ENCODE measurements around the gene UBAP1. TPM values are rescaled to one million over a fixed set of nuclear protein-coding genes. Genes with fewer than 3 reads are reported as not detected.
"Not testable (repeated sequence)": the region's sequence is repeated elsewhere in the genome, so short reads cannot be mapped to it uniquely, and the experiment has no call there.

UBAP1 gene
- total RNA-seq, 4 donors from 2014 or later, result 36.7 to 46.1 (median 38.3) TPM

DNA sequence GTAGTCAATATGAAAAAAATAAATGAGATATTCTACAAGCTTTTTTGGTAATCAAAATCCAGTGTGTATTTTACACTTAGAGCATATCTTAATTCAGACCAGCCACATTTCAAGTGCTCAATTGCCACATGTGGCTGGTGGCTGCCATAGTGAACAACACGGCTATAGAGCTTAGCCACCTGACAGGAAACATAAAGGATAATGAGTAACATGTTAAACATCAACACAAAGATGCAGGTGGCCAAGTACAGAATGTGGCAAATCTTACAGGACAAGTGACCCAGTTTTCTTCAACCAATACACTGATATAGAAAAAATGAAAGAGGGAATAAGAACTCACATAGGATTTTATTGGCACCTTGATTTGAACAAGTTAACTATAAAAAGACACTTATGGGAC lies 88.8 kb downstream of the UBAP1 start:
- DNase-seq (ENCODE audit: low spot score in 2 of 2), result no peak
- Histone ChIP-seq H3K4me3 (no peak overlapping the region), H3K27me3 (no peaks in the 10 kb centered on the region), H3K27ac (no peak overlapping the region), H3K9me3 (no peaks in the 10 kb centered on the region), H3K36me3 (no peaks in the 10 kb centered on the region), H3K4me1 (no peaks in the 10 kb centered on the region)
- 53 to 81% methylated on average over 1 of the region's 1 CpG for WGBS, 2 donors
- TF ChIP-seq POLR2A (IDR thresholded peaks at IDR 0.05) (no peak), EP300 (IDR thresholded peaks at IDR 0.05) (no peak), CTCF (IDR thresholded peaks at IDR 0.05) (no peak)

- Histone ChIP-seq H3K27me3 (no peaks in the 10 kb centered on the region), H3K4me1 (no peaks in the 10 kb centered on the region), H3K27ac (no peak overlapping the region), H3K36me3 (no peaks in the 10 kb centered on the region), H3K9me3 (no peaks in the 10 kb centered on the region), H3K4me3 (no peak overlapping the region)
- TF ChIP-seq POLR2A (IDR thresholded peaks at IDR 0.05) (no peak), CTCF (IDR thresholded peaks at IDR 0.05) (no peak), EP300 (IDR thresholded peaks at IDR 0.05) (no peak)
- WGBS, 2 donors, result 62 to 67% methylated on average over 5 of the region's 5 CpGs
- DNase-seq (ENCODE audit: low spot score in 2 of 2), result no peak
These were observed 92.6 kb downstream of the UBAP1 start for GRCh38 chr9:34271265-34272006.

- no peak for DNase-seq (ENCODE audit: low spot score in 2 of 2)
- TF ChIP-seq CTCF (IDR thresholded peaks at IDR 0.05) (no peak), EP300 (IDR thresholded peaks at IDR 0.05) (no peak), POLR2A (IDR thresholded peaks at IDR 0.05) (no peak)
- Histone ChIP-seq H3K4me3 (no peak overlapping the region), H3K36me3 (no peaks in the 10 kb centered on the region), H3K27me3 (no peaks in the 10 kb centered on the region), H3K4me1 (no peaks in the 10 kb centered on the region), H3K9me3 (no peaks in the 10 kb centered on the region), H3K27ac (no peak overlapping the region)
- WGBS, 2 donors, result 50 to 56% methylated on average over 3 of the region's 3 CpGs
These were observed 93.3 kb downstream of the UBAP1 start for GRCh38 chr9:34272101-34272541.

DNA sequence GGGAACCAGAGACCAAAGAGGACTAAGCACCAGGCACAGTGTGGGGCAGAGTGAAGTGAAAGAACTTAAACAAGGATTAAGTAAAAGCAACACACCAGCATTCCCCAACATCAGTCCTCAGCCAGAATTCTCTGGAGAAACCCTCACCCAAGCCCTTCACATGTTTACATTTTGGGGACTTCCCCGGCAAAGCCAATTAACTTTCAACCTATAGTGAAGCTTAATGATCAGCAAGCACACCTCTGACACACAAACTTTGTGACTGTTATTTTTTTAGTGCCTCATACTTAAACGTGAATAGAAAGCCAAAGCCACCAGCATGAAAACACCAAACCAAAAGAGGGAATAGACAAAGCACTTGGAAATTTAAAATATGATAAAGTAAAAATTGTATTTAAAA lies 94.7 kb downstream of the UBAP1 start:
- H3K36me3 ChIP-seq; H3K27ac ChIP-seq; H3K4me3 ChIP-seq; H3K4me1 ChIP-seq; DNase-seq (ENCODE audit: low spot score in 2 of 2); H3K27me3 ChIP-seq; H3K9me3 ChIP-seq: not testable (repeated sequence)
- no CpG with 5 or more reads among the region's 2 CpGs for WGBS, 2 donors

- 94% methylated on average over 6 of the region's 6 CpGs for WGBS, 2 donors
- no peak overlapping the region for H3K4me3 ChIP-seq
- TF ChIP-seq CTCF (IDR thresholded peaks at IDR 0.05) (no peak), POLR2A (IDR thresholded peaks at IDR 0.05) (no peak), EP300 (IDR thresholded peaks at IDR 0.05) (no peak)
These were observed 97.0 kb downstream of the UBAP1 start for GRCh38 chr9:34275811-34276210.

More at GRCh38 chr9:34275811-34276210, 97.0 kb downstream of the UBAP1 start:
- Histone ChIP-seq H3K27me3 (no peaks in the 10 kb centered on the region), H3K27ac (no peak overlapping the region), H3K4me1 (no peaks in the 10 kb centered on the region), H3K36me3 (no peaks in the 10 kb centered on the region), H3K9me3 (no peaks in the 10 kb centered on the region)
- no peak for DNase-seq (ENCODE audit: low spot score in 2 of 2)
